Measurements from ENCODE around the gene NLRP9.

GRCh38 chr19:55675661-55676354, 62.4 kb downstream of the NLRP9 start:
- TF ChIP-seq MAX (CRISPR knock-in tag; IDR thresholded peaks at IDR 0.05): no peak
- TF ChIP-seq ZNF121 (CRISPR knock-in tag; IDR thresholded peaks at IDR 0.05): no peak
- no peak for TF ChIP-seq USF1 (CRISPR knock-in tag; IDR thresholded peaks at IDR 0.05)
